HCT116 (cell line): Measurements from ENCODE around the gene CYP2A6. TPM values are rescaled to one million over a fixed set of nuclear protein-coding genes. Genes with fewer than 3 reads are reported as not detected.
"Not testable (repeated sequence)": the region's sequence is repeated elsewhere in the genome, so short reads cannot be mapped to it uniquely, and the experiment has no call there.

Experiments
- ATAC-seq: fragments of 200-7000 bp; cut with Tn5 transposase; 2 replicates; pipeline ENCODE4 v1.9.1; 2020; ENCODE audit warnings: mild to moderate bottlenecking, moderate library complexity
- BruUV-seq: library from RNA; stranded (reverse); fragments of 400-500 nt; replicated peaks from 2 replicates; lab custom pipeline; 2021; lab: Mats Ljungman, UMichigan
- CTCF ChIA-PET: fragments of 300-600 bp; sonication (Branson Sonifier 250); formaldehyde crosslinking; loops from one replicate; lab custom pipeline; 2021; ENCODE audit warnings: antibody characterized with exemption; lab: Charles Lee
- POLR2A ChIA-PET: fragments of 300-600, 350-600 bp; sonication (Branson Sonifier 250); formaldehyde crosslinking; loops from one replicate; lab custom pipeline; 2021; ENCODE audit warnings: antibody characterized with exemption; lab: Charles Lee
- RAD21 ChIA-PET, 2 experiments: fragments of 300-600 bp; sonication (Branson Sonifier 250); formaldehyde crosslinking; loops; one replicate each; lab custom pipeline; 2023; ENCODE audit warnings: low total read pairs in 2 of 2; ENCODE audit not compliant: uncharacterized antibody in 2 of 2, unreplicated experiment in 2 of 2, low non-redundant PET in 1 of 2; lab: Charles Lee
- DNase-seq: peaks from one replicate; pipeline ENCODE4 v3.0.0-alpha.2; 2010; ENCODE audit warnings: low read depth, low spot score
- H2AFZ ChIP-seq: fragments of 200-600 bp; shearing (Covaris generic), sonication (generic); 2 replicates; pipeline ENCODE4 v1.6.1; 2017; ENCODE audit warnings: low read depth, mixed run types, mixed read lengths, antibody characterized with exemption, low read length; ENCODE audit not compliant: poor library complexity, severe bottlenecking
- H3K27ac ChIP-seq: 2 replicates; pipeline ENCODE4 v1.5.1; 2012; ENCODE audit warnings: low read depth, low read length
- H3K27me3 ChIP-seq: fragments of 200-600 bp; sonication (generic); 2 replicates; pipeline ENCODE4 v1.6.1; 2016; ENCODE audit warnings: mixed run types, low read length, mixed read lengths; ENCODE audit not compliant: insufficient read depth
- H3K36me3 ChIP-seq, 2 experiments: fragments of 200-500 bp in 1 of 2; fragments of 200-600 bp in 1 of 2; sonication (Bioruptor generic) in 1 of 2; sonication (generic) in 1 of 2; 2 replicates each; pipeline versions ENCODE4 v1.5.1 to v1.6.1; 2014 to 2016; ENCODE audit warnings: low read length in 2 of 2, inconsistent platforms in 1 of 2, mixed read lengths in 1 of 2, mixed run types in 1 of 2; ENCODE audit not compliant: insufficient read depth in 2 of 2, control insufficient read depth in 1 of 2
- H3K4me1 ChIP-seq, 2 experiments: fragments of 200-600 bp in 1 of 2; sonication (generic) in 1 of 2; 2 replicates each; pipeline versions ENCODE4 v1.5.1 to v1.6.1; 2012 to 2017; ENCODE audit warnings: low read length in 2 of 2, inconsistent platforms in 1 of 2, mild to moderate bottlenecking in 1 of 2, mixed read lengths in 1 of 2, mixed run types in 1 of 2, moderate library complexity in 1 of 2; ENCODE audit not compliant: insufficient read depth in 2 of 2, control insufficient read depth in 1 of 2
- H3K4me2 ChIP-seq: fragments of 200-600 bp; sonication (generic); 2 replicates; pipeline ENCODE4 v1.6.1; 2017; ENCODE audit warnings: mixed run types, low read length, mixed read lengths
- H3K4me3 ChIP-seq, 2 experiments: fragments of 200-600 bp in 1 of 2; sonication (generic) in 1 of 2; replicated peaks in 1 of 2; 2 replicates each; pipeline ENCODE4 v1.5.1; 2011 to 2016; ENCODE audit warnings: low read length in 2 of 2, control low read depth in 1 of 2, low read depth in 1 of 2, mild to moderate bottlenecking in 1 of 2, mixed read lengths in 1 of 2, mixed run types in 1 of 2
- H3K79me2 ChIP-seq: fragments of 200-600 bp; sonication (generic); 2 replicates; pipeline ENCODE4 v1.6.1; 2017; ENCODE audit warnings: mild to moderate bottlenecking, mixed run types, low read length, moderate library complexity, mixed read lengths; ENCODE audit not compliant: insufficient read depth
- H3K9ac ChIP-seq: fragments of 200-600 bp; sonication (generic); 2 replicates; pipeline ENCODE4 v1.6.1; 2016; ENCODE audit warnings: low read length, mixed read lengths
- H3K9me2 ChIP-seq: fragments of 200-600 bp; sonication (generic), shearing (Covaris generic); 2 replicates; pipeline ENCODE4 v1.6.1; 2017; ENCODE audit warnings: mixed run types, mild to moderate bottlenecking, moderate library complexity; ENCODE audit not compliant: insufficient read depth
- H3K9me3 ChIP-seq, 2 experiments: fragments of 200-500 bp in 1 of 2; fragments of 200-600 bp in 1 of 2; sonication (Bioruptor generic) in 1 of 2; sonication (generic) in 1 of 2; 2 replicates each; pipeline ENCODE4 v1.6.1; 2014 to 2017; ENCODE audit warnings: low read length in 2 of 2, mixed read lengths in 2 of 2, inconsistent platforms in 1 of 2, low read depth in 1 of 2, mild to moderate bottlenecking in 1 of 2, mixed run types in 1 of 2, moderate library complexity in 1 of 2; ENCODE audit not compliant: control insufficient read depth in 1 of 2, insufficient read depth in 1 of 2
- H4K20me1 ChIP-seq: fragments of 200-600 bp; sonication (generic), shearing (Covaris generic); 2 replicates; pipeline ENCODE4 v1.6.1; 2017; ENCODE audit warnings: mixed run types, mild to moderate bottlenecking, moderate library complexity; ENCODE audit not compliant: insufficient read depth
- intact Hi-C: fragments of 100-400 bp; cut with micrococcal nuclease; formaldehyde crosslinking; loops from 2 replicates; pipeline ENCODE4 v1.10.0; 2022
- total RNA-seq: library from RNA; stranded (reverse); gene quantifications from one replicate; pipeline ENCODE4 v1.2.1, GENCODE V29; 2021; ENCODE audit not compliant: unreplicated experiment

Gene CYP2A6
- total RNA-seq, 1 experiment from 2014 or later = 0.57 TPM

DNA sequence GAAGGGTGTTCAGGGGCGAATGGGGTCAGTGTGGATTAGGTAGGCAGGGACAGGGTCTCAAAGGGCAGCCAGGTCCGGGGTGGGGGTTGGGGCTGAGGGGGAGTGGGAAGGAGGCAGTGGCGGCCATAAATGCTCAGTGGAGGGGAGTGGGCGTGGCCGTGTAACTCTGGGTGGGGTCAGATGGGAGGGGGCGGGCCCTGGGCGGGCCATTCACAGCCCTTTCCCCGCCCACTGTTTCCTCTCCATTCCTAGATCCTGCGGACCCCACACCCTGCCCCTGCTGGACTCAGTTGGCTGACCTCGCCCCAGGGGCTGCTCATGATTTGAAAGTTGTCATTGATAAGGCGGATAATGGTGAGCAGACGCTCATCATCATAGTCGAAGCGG is 23.9 kb downstream of the CYP2A6 start:
- H3K79me2 ChIP-seq, H3K4me1 ChIP-seq, CTCF ChIA-PET, H2AFZ ChIP-seq, BruUV-seq, H3K9me2 ChIP-seq, H4K20me1 ChIP-seq, H3K4me2 ChIP-seq, H3K9ac ChIP-seq, H3K36me3 ChIP-seq, H3K9me3 ChIP-seq, intact Hi-C loops, H3K27me3 ChIP-seq, DNase-seq, RAD21 ChIA-PET, POLR2A ChIA-PET, H3K4me3 ChIP-seq, H3K27ac ChIP-seq: not testable (repeated sequence)
- ATAC-seq = peak; percentile 60; the same call in 1 of the 2 replicates

DNA sequence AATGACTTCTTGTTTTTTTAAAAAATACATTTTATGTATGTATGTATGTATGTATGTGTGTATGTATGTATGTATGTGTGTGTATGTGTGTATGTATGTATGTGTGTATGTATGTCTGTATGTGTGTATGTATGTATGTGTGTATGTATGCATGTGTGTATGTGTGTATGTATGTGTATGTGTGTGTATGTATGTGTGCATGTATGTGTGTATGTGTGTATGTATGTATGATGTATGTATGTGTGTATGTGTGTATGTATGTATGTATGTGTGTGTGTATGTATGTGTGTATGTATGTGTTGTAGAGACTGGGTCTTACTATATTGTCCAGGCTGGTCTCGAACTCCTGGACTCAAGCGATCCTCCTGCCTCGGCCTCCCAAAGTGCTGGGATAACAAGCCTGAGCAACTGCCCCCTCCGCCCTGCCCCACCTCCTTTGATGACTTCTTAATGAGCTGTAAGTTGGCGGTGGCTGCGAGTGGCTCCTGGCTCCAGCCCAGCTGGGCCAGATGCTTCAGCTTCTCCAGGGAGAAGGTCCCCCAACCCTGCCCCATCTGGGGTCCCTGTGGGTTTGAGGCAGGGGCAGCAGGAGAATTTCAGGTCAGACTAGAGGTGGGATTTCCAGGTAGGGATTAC is 24.7 kb downstream of the CYP2A6 start:
- H3K9me2 ChIP-seq, DNase-seq, H4K20me1 ChIP-seq, H3K36me3 ChIP-seq, BruUV-seq, H3K4me1 ChIP-seq, intact Hi-C loops, RAD21 ChIA-PET, H3K27me3 ChIP-seq, H3K9ac ChIP-seq, H2AFZ ChIP-seq, ATAC-seq, H3K4me3 ChIP-seq, H3K9me3 ChIP-seq, H3K79me2 ChIP-seq, H3K4me2 ChIP-seq, POLR2A ChIA-PET, CTCF ChIA-PET, H3K27ac ChIP-seq: not testable (repeated sequence)

DNA sequence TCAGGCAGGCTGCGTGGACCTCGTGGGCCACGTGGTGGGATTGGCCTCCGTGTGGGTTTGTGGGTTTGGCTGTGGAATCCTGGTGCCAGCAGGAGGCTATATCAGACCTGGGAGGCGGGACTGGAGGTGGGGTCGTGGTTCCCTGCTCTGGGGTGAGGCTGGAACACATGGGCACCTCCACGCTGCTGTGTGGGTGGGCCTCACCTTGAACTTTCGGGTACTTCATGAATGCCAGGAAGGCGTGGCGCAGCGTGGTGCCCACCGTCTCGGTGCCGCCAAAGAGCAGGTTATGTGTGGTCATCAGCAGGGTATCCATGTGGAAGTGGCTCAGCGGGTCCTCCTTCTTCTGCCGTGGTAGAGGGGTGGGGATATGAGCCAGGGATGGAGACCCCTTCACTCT is 25.3 kb downstream of the CYP2A6 start:
- intact Hi-C loops, H3K27me3 ChIP-seq, H3K4me3 ChIP-seq, H3K36me3 ChIP-seq, H3K27ac ChIP-seq, DNase-seq, H3K9me3 ChIP-seq, CTCF ChIA-PET, ATAC-seq, H3K4me2 ChIP-seq, H3K4me1 ChIP-seq, BruUV-seq, H3K9ac ChIP-seq, RAD21 ChIA-PET, H3K79me2 ChIP-seq, H3K9me2 ChIP-seq, H4K20me1 ChIP-seq, H2AFZ ChIP-seq, POLR2A ChIA-PET: not testable (repeated sequence)

DNA sequence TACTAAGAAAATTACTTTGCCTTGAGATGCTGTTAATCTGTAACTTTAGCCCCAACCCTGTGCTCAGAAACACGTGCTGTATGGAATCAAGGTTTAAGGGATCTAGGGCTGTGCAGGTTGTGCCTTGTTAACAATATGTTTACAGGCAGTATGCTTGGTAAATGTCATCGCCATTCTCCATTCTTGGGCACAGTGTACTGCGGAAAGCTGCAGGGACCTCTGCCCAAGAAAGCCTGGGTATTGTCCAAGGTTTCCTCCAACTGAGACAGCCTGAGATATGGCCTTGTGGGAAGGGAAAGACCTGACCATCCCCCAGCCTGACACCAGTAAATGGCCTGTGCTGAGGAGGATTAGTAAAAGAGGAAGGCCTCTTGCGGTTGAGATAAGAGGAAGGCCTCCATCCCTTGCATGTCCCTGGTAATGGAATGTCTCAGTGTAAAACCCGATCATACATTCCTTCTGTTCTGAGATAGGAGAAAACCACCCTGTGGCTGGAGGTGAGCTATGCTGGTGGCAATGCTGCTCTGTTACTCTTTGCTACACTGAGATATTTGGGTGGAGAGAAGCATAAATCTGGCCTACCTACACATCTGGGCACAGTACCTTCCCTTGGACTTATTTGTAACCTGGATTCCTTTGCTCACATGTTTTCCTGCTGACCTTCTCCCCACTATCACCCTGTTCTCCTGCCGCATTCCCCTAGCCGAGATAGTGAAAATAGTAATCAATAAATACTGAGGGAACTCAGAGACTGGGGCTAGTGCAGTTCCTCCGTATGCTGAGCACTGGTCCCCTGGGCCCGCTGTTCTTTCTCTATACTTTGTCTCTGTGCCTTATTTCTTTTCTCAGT is 27.3 kb downstream of the CYP2A6 start:
- RAD21 ChIA-PET, intact Hi-C loops, H3K9me3 ChIP-seq, H3K27ac ChIP-seq, H3K79me2 ChIP-seq, H3K4me2 ChIP-seq, H4K20me1 ChIP-seq, BruUV-seq, H2AFZ ChIP-seq, H3K4me3 ChIP-seq, H3K9me2 ChIP-seq, DNase-seq, H3K36me3 ChIP-seq, H3K27me3 ChIP-seq, H3K9ac ChIP-seq, POLR2A ChIA-PET, ATAC-seq: not testable (repeated sequence)
- H3K4me1 ChIP-seq = peaks cover 10 to 23% of the 10 kb centered on the region in 2 experiments; a peak in 3 of 4 replicates
- CTCF ChIA-PET = interaction anchor here (1.4 kb wide), 1 partner anchor 321 kb away, joined by 4 read pairs; no protein-coding TSS in a partner anchor
